H9 (cell line): ENCODE measurements around the gene GSK3A. TPM values are rescaled to one million over a fixed set of nuclear protein-coding genes. Genes with fewer than 3 reads are reported as not detected.
A peak's percentile ranks its signal among the peaks of the same experiment; 100 is the strongest.

ENCODE experiments used
- DNase-seq: peaks from one replicate; pipeline ENCODE4 v3.0.0-alpha.2; 2017
- H2AFZ ChIP-seq: one replicate; pipeline ENCODE4 v1.6.1; 2013; ENCODE audit warnings: mild to moderate bottlenecking, low read length, control low read depth, moderate library complexity
- H2AK5ac ChIP-seq: 2 replicates; pipeline ENCODE4 v1.6.1; 2013; ENCODE audit warnings: low read length, control low read depth, mixed read lengths; ENCODE audit not compliant: insufficient read length
- H2BK120ac ChIP-seq: one replicate; pipeline ENCODE4 v1.6.1; 2013; ENCODE audit warnings: low read depth, mild to moderate bottlenecking, low read length, control low read depth, inconsistent platforms; ENCODE audit not compliant: poor library complexity, severe bottlenecking
- H2BK12ac ChIP-seq: 2 replicates; pipeline ENCODE4 v1.6.1; 2013; ENCODE audit warnings: low read length, control low read depth, mixed read lengths, low read depth; ENCODE audit not compliant: insufficient read length
- H2BK15ac ChIP-seq: 2 replicates; pipeline ENCODE4 v1.6.1; 2013; ENCODE audit warnings: low read depth, low read length, control low read depth
- H2BK20ac ChIP-seq: one replicate; pipeline ENCODE4 v1.6.1; 2013; ENCODE audit warnings: low read depth, mild to moderate bottlenecking, low read length, control low read depth, inconsistent platforms; ENCODE audit not compliant: poor library complexity, severe bottlenecking
- H2BK5ac ChIP-seq: 2 replicates; pipeline ENCODE4 v1.6.1; 2013; ENCODE audit warnings: low read length, control low read depth, mixed read lengths; ENCODE audit not compliant: insufficient read length
- H3K14ac ChIP-seq: 2 replicates; pipeline ENCODE4 v1.6.1; 2013; ENCODE audit warnings: low read length, control low read depth; ENCODE audit not compliant: insufficient read depth
- H3K18ac ChIP-seq: 2 replicates; pipeline ENCODE4 v1.6.1; 2013; ENCODE audit warnings: low read depth, mild to moderate bottlenecking, mixed read lengths, low read length, control low read depth; ENCODE audit not compliant: insufficient read length
- H3K23ac ChIP-seq: 2 replicates; pipeline ENCODE4 v1.6.1; 2013; ENCODE audit warnings: low read length, control low read depth, mixed read lengths, low read depth; ENCODE audit not compliant: insufficient read length
- H3K23me2 ChIP-seq: 2 replicates; pipeline ENCODE4 v1.6.1; 2013; ENCODE audit warnings: low read depth, mild to moderate bottlenecking, mixed read lengths, low read length, control low read depth; ENCODE audit not compliant: insufficient read length, poor library complexity, severe bottlenecking
- H3K27ac ChIP-seq: 2 replicates; pipeline ENCODE4 v1.5.1; 2013; ENCODE audit warnings: low read length, control low read depth, mixed read lengths, low read depth; ENCODE audit not compliant: insufficient read length
- H3K27me3 ChIP-seq: 2 replicates; pipeline ENCODE4 v1.6.1; 2013; ENCODE audit warnings: low read length, control low read depth, inconsistent platforms; ENCODE audit not compliant: insufficient read depth
- H3K4ac ChIP-seq: 2 replicates; pipeline ENCODE4 v1.6.1; 2013; ENCODE audit warnings: low read depth, mild to moderate bottlenecking, control low read depth, inconsistent platforms, low read length, moderate library complexity
- H3K4me1 ChIP-seq: 2 replicates; pipeline ENCODE4 v1.6.1; 2013; ENCODE audit warnings: low read length, control low read depth, inconsistent platforms; ENCODE audit not compliant: insufficient read depth
- H3K4me2 ChIP-seq: 2 replicates; pipeline ENCODE4 v1.6.1; 2013; ENCODE audit warnings: low read length, control low read depth, mixed read lengths; ENCODE audit not compliant: insufficient read length, insufficient read depth
- H3K56ac ChIP-seq: 2 replicates; pipeline ENCODE4 v1.6.1; 2013; ENCODE audit warnings: low read depth, mild to moderate bottlenecking, mixed read lengths, low read length, control low read depth; ENCODE audit not compliant: insufficient read length
- H3K79me1 ChIP-seq: 2 replicates; pipeline ENCODE4 v1.6.1; 2013; ENCODE audit warnings: low read depth, mild to moderate bottlenecking, moderate library complexity, low read length, control low read depth, inconsistent platforms; ENCODE audit not compliant: insufficient read depth, poor library complexity, severe bottlenecking
- H3K79me2 ChIP-seq: 2 replicates; pipeline ENCODE4 v1.6.1; 2013; ENCODE audit warnings: low read length, control low read depth, inconsistent platforms; ENCODE audit not compliant: insufficient read depth
- H3K9ac ChIP-seq: 2 replicates; pipeline ENCODE4 v1.6.1; 2013; ENCODE audit warnings: low read length, control low read depth, mixed read lengths; ENCODE audit not compliant: insufficient read length; ENCODE audit errors: extremely low read depth
- H3K9me3 ChIP-seq: one replicate; pipeline ENCODE4 v1.6.1; 2013; ENCODE audit warnings: low read depth, low read length, inconsistent platforms; ENCODE audit not compliant: control insufficient read depth
- H3T11ph ChIP-seq: one replicate; pipeline ENCODE4 v1.6.1; 2013; ENCODE audit warnings: mild to moderate bottlenecking, low read length, control low read depth, inconsistent platforms
- H4K20me1 ChIP-seq: one replicate; pipeline ENCODE4 v1.6.1; 2013; ENCODE audit not compliant: control insufficient read depth, insufficient read length, insufficient read depth
- H4K5ac ChIP-seq: 2 replicates; pipeline ENCODE4 v1.6.1; 2013; ENCODE audit warnings: low read depth, mild to moderate bottlenecking, mixed read lengths, low read length, control low read depth; ENCODE audit not compliant: insufficient read length
- H4K8ac ChIP-seq: replicated peaks from 2 replicates; pipeline ENCODE4 v1.6.1; 2013; ENCODE audit warnings: low read length, control low read depth, mixed read lengths, low read depth; ENCODE audit not compliant: insufficient read length
- H4K91ac ChIP-seq: 2 replicates; pipeline ENCODE4 v1.6.1; 2013; ENCODE audit warnings: low read depth, mild to moderate bottlenecking, moderate library complexity, mixed read lengths, low read length, control low read depth; ENCODE audit not compliant: insufficient read length
- H3K27ac Mint-ChIP-seq, 3 experiments: 2 replicates in 2 of 3; 3 replicates in 1 of 3; pipeline ENCODE4 v1.8.0; 2020 to 2021; ENCODE audit warnings: mixed read lengths in 3 of 3, mild to moderate bottlenecking in 1 of 3, moderate library complexity in 1 of 3
- H3K27me3 Mint-ChIP-seq: 2 replicates; pipeline ENCODE4 v1.8.0; 2021; ENCODE audit warnings: low read depth, mild to moderate bottlenecking, moderate library complexity, mixed read lengths
- H3K36me3 Mint-ChIP-seq, 3 experiments: 2 replicates in 2 of 3; 3 replicates in 1 of 3; pipeline ENCODE4 v1.8.0; 2020 to 2021; ENCODE audit warnings: low read depth in 3 of 3, mixed read lengths in 3 of 3; ENCODE audit not compliant: insufficient read depth in 1 of 3
- H3K4me1 Mint-ChIP-seq, 2 experiments: 2 replicates each; pipeline ENCODE4 v1.8.0; 2020; ENCODE audit warnings: mixed read lengths in 2 of 2
- H3K4me3 Mint-ChIP-seq, 2 experiments: 2 replicates in 1 of 2; 3 replicates in 1 of 2; pipeline ENCODE4 v1.8.0; 2020 to 2021; ENCODE audit warnings: mild to moderate bottlenecking in 2 of 2, mixed read lengths in 2 of 2, moderate library complexity in 1 of 2
- H3K9me3 Mint-ChIP-seq, 2 experiments: 2 replicates in 1 of 2; 3 replicates in 1 of 2; pipeline ENCODE4 v1.8.0; 2020; ENCODE audit warnings: mild to moderate bottlenecking in 2 of 2, mixed read lengths in 2 of 2, moderate library complexity in 1 of 2
- CTCF ChIP-seq: fragments of 200-600 bp; sonication (generic); conservative IDR thresholded peaks from 3 replicates; pipeline ENCODE4 v1.8.0; 2021; ENCODE audit warnings: antibody characterized with exemption, mild to moderate bottlenecking
- WGBS: extraction: QIAGEN DNeasy Blood & Tissue Kit; methylation state at CpG from one replicate; pipeline ENCODE4 v1.1.7; 2013; ENCODE audit warnings: missing lambda C conversion rate, low lambda C conversion rate, mixed read lengths; ENCODE audit not compliant: insufficient read length; ENCODE audit errors: extremely low coverage; 5-methylcytosine and 5-hydroxymethylcytosine counted together
- total RNA-seq: library from RNA; stranded (reverse); gene quantifications from 2 replicates; pipeline ENCODE4 v1.2.1, GENCODE V29; 2021

Gene GSK3A
- total RNA-seq, 1 experiment from 2014 or later: 52.4 TPM

GRCh38 chr19:42239544-42240220 is 2.7 kb downstream of the GSK3A start:
- Histone ChIP-seq H2BK15ac (no peak overlapping the region), H3K4me2 (no peak overlapping the region), H4K20me1 (no peaks in the 10 kb centered on the region), H2BK20ac (no peak overlapping the region), H3K79me2 (no peaks in the 10 kb centered on the region; the same call in 1 of the 2 replicates), H3K23ac (no peak overlapping the region), H3K23me2 (peaks cover 4% of the 10 kb centered on the region), H2BK5ac (no peak overlapping the region), H3K79me1 (no peaks in the 10 kb centered on the region), H3K27ac (no peak overlapping the region), H4K8ac (no peak overlapping the region), H3K4ac (no peak overlapping the region), H2BK120ac (no peak overlapping the region), H4K91ac (no peak overlapping the region), H3K56ac (no peak overlapping the region), H3K9ac (no peak overlapping the region), H3K14ac (no peak overlapping the region), H3K18ac (no peak overlapping the region), H3K4me1 (no peaks in the 10 kb centered on the region), H4K5ac (no peak overlapping the region), H2BK12ac (no peak overlapping the region), H2AK5ac (no peak overlapping the region), H3K9me3 (no peaks in the 10 kb centered on the region), H3T11ph (no peak overlapping the region), H2AFZ (no peak overlapping the region), H3K27me3 (no peaks in the 10 kb centered on the region)
- no CpG with 5 or more reads among the region's 10 CpGs for WGBS
- DNase-seq: no peak
- no peak for TF ChIP-seq CTCF
- peaks cover 22 to 41% (median 40%) of the 10 kb centered on the region in 3 experiments for H3K36me3 Mint-ChIP-seq
- no peak overlapping the region for H3K27ac Mint-ChIP-seq
- no peaks in the 10 kb centered on the region for H3K9me3 Mint-ChIP-seq
- no peaks in the 10 kb centered on the region; the same call in 1 of the 2 replicates for H3K27me3 Mint-ChIP-seq
- H3K4me1 Mint-ChIP-seq: peaks cover 8 to 16% of the 10 kb centered on the region in 2 experiments
- peak overlapping the region in 1 of 2 experiments; percentile 63; a peak in 2 of 5 replicates for H3K4me3 Mint-ChIP-seq
